KMS-11 (cell line): ENCODE data around the gene CFAP299.
"Not testable (repeated sequence)": the region's sequence is repeated elsewhere in the genome, so short reads cannot be mapped to it uniquely, and the experiment has no call there.

Experiments used
- H2AFZ ChIP-seq: fragments of 200-600 bp; sonication (generic); 2 replicates; pipeline ENCODE4 v1.6.1; 2016; ENCODE audit warnings: antibody characterized with exemption, mixed run types, low read depth
- H3K27ac ChIP-seq: fragments of 200-600 bp; sonication (generic); 2 replicates; pipeline ENCODE4 v1.6.1; 2016; ENCODE audit warnings: mild to moderate bottlenecking, mixed run types
- H3K27me3 ChIP-seq: fragments of 200-600 bp; sonication (generic); 2 replicates; pipeline ENCODE4 v1.6.1; 2017; ENCODE audit warnings: mild to moderate bottlenecking, low read depth, mixed run types, moderate library complexity; ENCODE audit not compliant: insufficient read depth
- H3K36me3 ChIP-seq: fragments of 200-600 bp; sonication (generic); 2 replicates; pipeline ENCODE4 v1.6.1; 2017; ENCODE audit warnings: mild to moderate bottlenecking, mixed run types; ENCODE audit not compliant: insufficient read depth
- H3K4me1 ChIP-seq: fragments of 200-600 bp; sonication (generic); 2 replicates; pipeline ENCODE4 v1.6.1; 2016; ENCODE audit warnings: mild to moderate bottlenecking, low read depth, mixed run types; ENCODE audit not compliant: poor library complexity, severe bottlenecking
- H3K4me2 ChIP-seq: fragments of 200-600 bp; sonication (generic); 2 replicates; pipeline ENCODE4 v1.7.0; 2016; ENCODE audit warnings: mild to moderate bottlenecking, mixed run types
- H3K4me3 ChIP-seq: fragments of 200-600 bp; sonication (generic); IDR thresholded peaks from 2 replicates; pipeline ENCODE4 v1.6.1; 2017; ENCODE audit warnings: low read depth, low read length, mixed read lengths; ENCODE audit not compliant: insufficient read depth
- H3K79me2 ChIP-seq: fragments of 200-600 bp; sonication (generic); 2 replicates; pipeline ENCODE4 v1.6.1; 2016; ENCODE audit warnings: low read depth, mixed run types; ENCODE audit not compliant: insufficient read depth
- H3K9ac ChIP-seq: fragments of 200-600 bp; sonication (generic); 2 replicates; pipeline ENCODE4 v1.6.1; 2016; ENCODE audit warnings: mild to moderate bottlenecking, mixed run types
- H4K20me1 ChIP-seq: fragments of 200-600 bp; sonication (generic); 2 replicates; pipeline ENCODE4 v1.6.1; 2016; ENCODE audit warnings: mild to moderate bottlenecking, mixed run types; ENCODE audit not compliant: insufficient read depth
- TF ChIP-seq, protein P1 (sequence below): fragments of 200-600 bp; sonication (generic); conservative IDR thresholded peaks from 2 replicates; pipeline ENCODE4 v1.6.1; 2017; ENCODE audit warnings: low read depth, mild to moderate bottlenecking, antibody characterized with exemption, low read length, moderate library complexity, mixed read lengths

The CFAP299 gene

DNA sequence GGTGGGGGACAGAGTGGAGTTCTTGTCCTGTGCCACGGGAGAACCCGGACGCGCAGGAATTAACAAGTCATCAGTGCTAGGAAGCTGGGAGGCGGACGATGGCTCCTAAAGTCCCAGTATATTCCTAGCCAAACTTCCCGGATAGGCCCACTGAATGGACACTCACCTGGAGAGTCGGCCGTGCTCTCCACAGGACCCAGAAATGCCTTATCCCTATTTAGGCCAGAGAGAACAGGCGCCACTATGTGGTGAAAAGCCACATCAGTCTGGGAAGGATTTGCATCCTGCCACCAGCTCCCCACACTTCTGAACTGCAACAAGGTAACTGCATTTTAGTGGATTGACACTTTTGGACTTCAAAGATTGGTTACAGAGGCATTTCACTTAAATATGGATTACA is 1.1 kb downstream of the CFAP299 start:
- H3K27me3 ChIP-seq: no peaks in the 10 kb centered on the region
- H2AFZ ChIP-seq: no peak overlapping the region
- H3K9ac ChIP-seq: no peak overlapping the region
- H3K27ac ChIP-seq: no peak overlapping the region
- no peaks in the 10 kb centered on the region for H3K36me3 ChIP-seq
- H3K4me2 ChIP-seq: peak overlapping the region; percentile 97; the same call in 1 of the 2 replicates
- no peak overlapping the region for H3K4me3 ChIP-seq
- TF ChIP-seq, protein P1, sequence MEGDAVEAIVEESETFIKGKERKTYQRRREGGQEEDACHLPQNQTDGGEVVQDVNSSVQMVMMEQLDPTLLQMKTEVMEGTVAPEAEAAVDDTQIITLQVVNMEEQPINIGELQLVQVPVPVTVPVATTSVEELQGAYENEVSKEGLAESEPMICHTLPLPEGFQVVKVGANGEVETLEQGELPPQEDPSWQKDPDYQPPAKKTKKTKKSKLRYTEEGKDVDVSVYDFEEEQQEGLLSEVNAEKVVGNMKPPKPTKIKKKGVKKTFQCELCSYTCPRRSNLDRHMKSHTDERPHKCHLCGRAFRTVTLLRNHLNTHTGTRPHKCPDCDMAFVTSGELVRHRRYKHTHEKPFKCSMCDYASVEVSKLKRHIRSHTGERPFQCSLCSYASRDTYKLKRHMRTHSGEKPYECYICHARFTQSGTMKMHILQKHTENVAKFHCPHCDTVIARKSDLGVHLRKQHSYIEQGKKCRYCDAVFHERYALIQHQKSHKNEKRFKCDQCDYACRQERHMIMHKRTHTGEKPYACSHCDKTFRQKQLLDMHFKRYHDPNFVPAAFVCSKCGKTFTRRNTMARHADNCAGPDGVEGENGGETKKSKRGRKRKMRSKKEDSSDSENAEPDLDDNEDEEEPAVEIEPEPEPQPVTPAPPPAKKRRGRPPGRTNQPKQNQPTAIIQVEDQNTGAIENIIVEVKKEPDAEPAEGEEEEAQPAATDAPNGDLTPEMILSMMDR: no peak
- H3K79me2 ChIP-seq: no peaks in the 10 kb centered on the region
- H4K20me1 ChIP-seq: no peaks in the 10 kb centered on the region
- H3K4me1 ChIP-seq: peaks cover 13% of the 10 kb centered on the region

DNA sequence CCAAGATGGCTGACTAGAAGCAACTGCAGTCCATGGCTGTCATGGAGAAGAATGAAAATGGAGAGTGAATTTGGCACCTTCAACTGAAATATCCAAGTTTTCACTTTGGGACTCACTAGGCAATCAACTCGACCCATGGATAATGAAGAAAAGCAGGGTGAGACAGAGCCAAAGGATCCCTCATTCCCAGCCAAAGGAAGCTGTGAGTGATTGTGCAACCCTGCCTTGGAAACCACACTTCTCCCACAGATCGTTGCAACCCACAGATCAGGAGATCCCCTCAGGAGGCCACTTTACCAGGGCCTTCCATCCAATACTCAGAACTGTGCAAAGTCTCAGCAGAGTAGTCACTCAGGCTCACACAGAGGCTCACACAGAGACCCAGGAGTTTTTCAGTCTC is 4.5 kb downstream of the CFAP299 start:
- Histone ChIP-seq H3K27me3 (no peaks in the 10 kb centered on the region), H3K4me3 (no peak overlapping the region), H3K9ac (no peak overlapping the region), H3K27ac (no peak overlapping the region), H3K36me3 (no peaks in the 10 kb centered on the region), H4K20me1 (no peaks in the 10 kb centered on the region), H2AFZ (no peak overlapping the region), H3K4me1 (peaks cover 9% of the 10 kb centered on the region), H3K4me2 (no peak overlapping the region), H3K79me2 (no peaks in the 10 kb centered on the region)
- TF ChIP-seq, protein P1: no peak

DNA sequence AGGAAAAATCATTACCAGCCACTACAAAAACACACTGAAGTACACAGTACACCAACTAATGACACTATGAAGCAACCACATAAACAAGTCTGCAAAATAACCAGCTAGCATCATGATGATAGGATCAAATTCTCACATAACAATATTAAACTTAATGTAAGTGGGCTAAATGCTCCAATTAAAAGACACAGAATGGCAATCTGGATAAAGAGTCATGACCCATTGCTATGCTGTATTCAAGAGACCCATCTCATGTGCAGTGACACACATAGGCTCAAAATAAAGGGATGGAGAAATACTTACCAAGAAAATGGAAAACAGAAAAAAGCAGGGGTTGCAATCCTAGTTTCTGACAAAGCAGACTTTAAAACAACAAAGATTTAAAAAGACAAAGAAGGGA is 7.2 kb downstream of the CFAP299 start:
- H3K9ac ChIP-seq: not testable (repeated sequence)

DNA sequence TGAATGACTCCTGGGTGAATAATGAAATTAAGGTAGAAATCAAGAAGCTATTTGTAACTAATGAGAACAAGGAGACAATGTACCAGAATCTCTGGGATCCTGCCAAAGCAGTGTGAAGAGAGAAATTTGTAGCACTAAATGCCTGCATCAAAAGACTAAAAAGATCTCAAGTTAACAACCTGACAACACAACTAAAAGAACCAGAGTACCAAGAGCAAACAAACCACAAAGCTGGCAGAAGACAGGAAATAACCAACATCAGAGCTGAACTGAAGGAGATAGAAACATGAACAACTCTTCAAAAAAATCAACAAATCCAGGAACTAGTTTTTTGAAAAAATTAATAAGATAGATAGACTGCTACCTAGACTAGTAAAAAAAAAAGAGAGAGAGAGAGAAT is 8.4 kb downstream of the CFAP299 start:
- Histone ChIP-seq H3K27ac (no peak overlapping the region), H3K9ac (no peak overlapping the region), H3K79me2 (no peaks in the 10 kb centered on the region), H3K27me3 (no peaks in the 10 kb centered on the region), H3K4me1 (no peaks in the 10 kb centered on the region), H3K4me3 (no peak overlapping the region), H2AFZ (no peak overlapping the region), H3K36me3 (no peaks in the 10 kb centered on the region), H3K4me2 (no peak overlapping the region), H4K20me1 (no peaks in the 10 kb centered on the region)
- TF ChIP-seq, protein P1: no peak

More for the DNA sequence above, 7.2 kb downstream of the CFAP299 start:
- not testable (repeated sequence) for H3K36me3 ChIP-seq, H4K20me1 ChIP-seq, H3K4me1 ChIP-seq, H2AFZ ChIP-seq, H3K27me3 ChIP-seq, H3K4me2 ChIP-seq, H3K79me2 ChIP-seq, H3K27ac ChIP-seq, H3K4me3 ChIP-seq

DNA sequence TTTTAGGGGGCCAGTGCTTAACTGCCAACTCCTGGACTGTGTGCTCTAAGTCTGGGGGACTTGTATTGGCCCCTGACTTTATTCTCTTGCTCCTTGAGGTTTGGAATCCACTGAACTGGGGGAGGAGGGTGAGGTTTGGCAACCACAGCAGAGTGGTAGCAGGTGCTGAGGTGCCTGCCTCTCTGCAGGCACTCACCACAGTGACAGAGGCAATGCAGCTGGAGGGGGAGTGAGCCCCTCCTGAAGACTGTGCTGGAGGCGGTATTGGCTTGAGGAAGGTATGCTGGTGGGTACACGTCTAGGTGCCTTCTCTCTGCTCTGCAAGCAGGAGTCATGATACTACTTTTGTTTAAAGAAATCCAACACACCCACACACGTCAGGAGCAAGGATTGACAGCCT is 24.6 kb downstream of the CFAP299 start:
- no peak overlapping the region for H3K4me2 ChIP-seq
- H4K20me1 ChIP-seq: no peaks in the 10 kb centered on the region
- no peak overlapping the region for H3K27ac ChIP-seq
- H3K9ac ChIP-seq: no peak overlapping the region
- no peaks in the 10 kb centered on the region for H3K27me3 ChIP-seq
- no peaks in the 10 kb centered on the region for H3K36me3 ChIP-seq
- H3K79me2 ChIP-seq: no peaks in the 10 kb centered on the region
- no peak overlapping the region for H3K4me3 ChIP-seq
- TF ChIP-seq, protein P1: no peak
- no peaks in the 10 kb centered on the region for H3K4me1 ChIP-seq
- H2AFZ ChIP-seq: no peak overlapping the region
